K562 (cell line): ENCODE results near the gene KNL1. TPM values are rescaled to one million over a fixed set of nuclear protein-coding genes. Genes with fewer than 3 reads are reported as not detected.

Experiments
- E2F1 ChIP-seq: sonication (generic); formaldehyde crosslinking; IDR thresholded peaks from 2 replicates; pipeline ENCODE4 v1.8.1; 2023; ENCODE audit warnings: mild to moderate bottlenecking, missing genetic modification reagents, moderate library complexity
- FOXA1 ChIP-seq: fragments of 450-650 bp; IDR thresholded peaks from 2 replicates; pipeline ENCODE4 v1.6.1; 2016; ENCODE audit warnings: mild to moderate bottlenecking, borderline replicate concordance
- MGA ChIP-seq: fragments of 450-650 bp; IDR thresholded peaks from 2 replicates; pipeline ENCODE4 v1.6.1; 2016; ENCODE audit warnings: mild to moderate bottlenecking, moderate library complexity
- SMARCE1 ChIP-seq: fragments of 450-650 bp; IDR thresholded peaks from 2 replicates; pipeline ENCODE4 v1.7.1; 2016; ENCODE audit warnings: mild to moderate bottlenecking
- ZBTB43 ChIP-seq: sonication (generic); formaldehyde crosslinking; IDR thresholded peaks from 2 replicates; pipeline ENCODE4 v1.8.0; 2023; ENCODE audit warnings: mild to moderate bottlenecking, missing genetic modification reagents
- ZNF263 ChIP-seq: sonication (generic); formaldehyde crosslinking; IDR thresholded peaks from 2 replicates; pipeline ENCODE4 v1.8.0; 2022; ENCODE audit warnings: mild to moderate bottlenecking, missing genetic modification reagents, borderline replicate concordance
- ZNF449 ChIP-seq: fragments of 250-450 bp; sonication (Bioruptor Pico); IDR thresholded peaks from 2 replicates; pipeline ENCODE4 v1.8.0; 2022; ENCODE audit warnings: moderate library complexity, mild to moderate bottlenecking, inconsistent platforms
- ZNF717 ChIP-seq: fragments of 250-450 bp; sonication (Bioruptor Pico); IDR thresholded peaks from 2 replicates; pipeline ENCODE4 v1.5.0; 2021
- polyA plus RNA-seq, 8 experiments: library from polyadenylated mRNA; depleted of rRNA in 4 of 8; stranded (reverse) in 5 of 8; unstranded in 3 of 8; fragments of >200 nt; fragmentation: Nextera tagmentation in 2 of 8; fragmentation: Illumina TruSeq in 1 of 8; extraction: Ambion mirVana in 2 of 8; extraction: Trizol in 1 of 8; gene quantifications; 2 replicates each; pipeline versions ENCODE4 v1.2.1 to v1.2.3, GENCODE V29; 2011 to 2014; ENCODE audit warnings: inconsistent platforms in 1 of 8, missing spikeins in 1 of 8
- total RNA-seq, 7 experiments: library from RNA; depleted of rRNA in 6 of 7; stranded (reverse); fragments of >200 nt in 6 of 7; fragmentation: Illumina TruSeq in 2 of 7; extraction: Trizol in 2 of 7; gene quantifications; 2 replicates each; pipeline versions ENCODE4 v1.2.1 to v1.2.3, GENCODE V29; 2011 to 2021; ENCODE audit warnings: low replicate concordance in 1 of 7

Gene KNL1
- total and polyA plus RNA-seq, 9 of the 15 experiments (the other 6 are each of a cell fraction or from before 2014, with no cell fraction given): 14.5 to 65.4 (median 34.6) TPM

GRCh38 chr15:40564591-40565332 is 29.3 kb upstream of the KNL1 start, which contains the start of gene CCDC32 (continued):
- peak; percentile 82 for TF ChIP-seq MGA
- TF ChIP-seq ZNF449 (CRISPR knock-in tag): no peak
- TF ChIP-seq SMARCE1: no peak
- TF ChIP-seq ZNF717 (CRISPR knock-in tag): no peak
- no peak for TF ChIP-seq E2F1 (CRISPR knock-in tag)
- TF ChIP-seq ZNF263: peak; percentile 45; the same call in 1 of the 2 replicates
- TF ChIP-seq FOXA1: no peak
- TF ChIP-seq ZBTB43 (CRISPR knock-in tag): no peak
